ENCODE data around the gene PPIF.

The PPIF gene

GRCh38 chr10:79400146-79401004, 53.1 kb downstream of the PPIF start:
- H3K4me1 ChIP-seq (ENCODE audit: control insufficient read depth in 2 of 2, insufficient read depth in 1 of 2, low read depth in 1 of 2, low read length in 2 of 2) = peaks cover 37 to 47% of the 10 kb centered on the region in 2 donors
- H2BK15ac ChIP-seq (ENCODE audit: low read length) = peak overlapping the region; percentile 32
- WGBS, 2 donors (ENCODE audit: extremely low coverage in 2 of 2, insufficient read length in 2 of 2, insufficient replicate concordance in 1 of 2) = no CpG with 5 or more reads among the region's 11 CpGs
- no peak overlapping the region for H3K18ac ChIP-seq (ENCODE audit: low read length)
- peaks cover 3% of the 10 kb centered on the region for H3K79me1 ChIP-seq (ENCODE audit: low read depth, low read length)
- no peak overlapping the region for H2AFZ ChIP-seq (ENCODE audit: low read length)
- no peak for DNase-seq (ENCODE audit: low spot score)
- no peak overlapping the region for H3K4me2 ChIP-seq (ENCODE audit: insufficient read depth, low read length, poor library complexity, severe bottlenecking)
- no peak overlapping the region for H2BK120ac ChIP-seq (ENCODE audit: low read depth, low read length)
- H3K14ac ChIP-seq (ENCODE audit: low read length) = no peak overlapping the region
- no peak overlapping the region for H3K9ac ChIP-seq (ENCODE audit: low read depth, low read length, poor library complexity)
- H3K27me3 ChIP-seq (ENCODE audit: control insufficient read depth in 3 of 3, insufficient read depth in 3 of 3, low read depth in 1 of 3, low read length in 3 of 3) = no peaks in the 10 kb centered on the region
- H3K36me3 ChIP-seq (replicated peaks in 1 of 2; ENCODE audit: control insufficient read depth in 2 of 2, insufficient read depth in 2 of 2, low read length in 2 of 2) = no peaks in the 10 kb centered on the region
- H3K9me3 ChIP-seq (replicated peaks in 1 of 2; ENCODE audit: control insufficient read depth in 2 of 2, insufficient read depth in 1 of 2, low read depth in 1 of 2, low read length in 2 of 2) = no peaks in the 10 kb centered on the region
- H3K4ac ChIP-seq (ENCODE audit: low read length) = no peak overlapping the region
- H3K23ac ChIP-seq (ENCODE audit: low read depth, low read length, poor library complexity) = no peak overlapping the region
- no peak overlapping the region for H2BK5ac ChIP-seq (ENCODE audit: low read length)
- H4K91ac ChIP-seq (ENCODE audit: low read depth, low read length, poor library complexity) = no peak overlapping the region
- no peak overlapping the region for H3K4me3 ChIP-seq (ENCODE audit: low read length in 2 of 2)
- no peak overlapping the region for H4K8ac ChIP-seq (ENCODE audit: low read depth, low read length)
- no peak overlapping the region for H2BK12ac ChIP-seq (ENCODE audit: low read length)
- no peak overlapping the region for H3K27ac ChIP-seq (replicated peaks; ENCODE audit: low read length)
- H2AK5ac ChIP-seq (ENCODE audit: low read depth, low read length) = peak overlapping the region; percentile 34

GRCh38 chr10:79401015-79401921, 54.0 kb downstream of the PPIF start:
- H4K8ac ChIP-seq (ENCODE audit: low read depth, low read length) = no peak overlapping the region
- H3K4me3 ChIP-seq (ENCODE audit: low read length in 2 of 2) = no peak overlapping the region
- peaks cover 3% of the 10 kb centered on the region for H3K79me1 ChIP-seq (ENCODE audit: low read depth, low read length)
- H3K14ac ChIP-seq (ENCODE audit: low read length) = no peak overlapping the region
- no peak overlapping the region for H3K23ac ChIP-seq (ENCODE audit: low read depth, low read length, poor library complexity)
- no peak overlapping the region for H4K91ac ChIP-seq (ENCODE audit: low read depth, low read length, poor library complexity)
- no peak overlapping the region for H2BK120ac ChIP-seq (ENCODE audit: low read depth, low read length)
- H3K4me1 ChIP-seq (ENCODE audit: control insufficient read depth in 2 of 2, insufficient read depth in 1 of 2, low read depth in 1 of 2, low read length in 2 of 2) = peaks cover 44 to 51% of the 10 kb centered on the region in 2 donors
- no peak overlapping the region for H3K4ac ChIP-seq (ENCODE audit: low read length)
- no peaks in the 10 kb centered on the region for H3K36me3 ChIP-seq (replicated peaks in 1 of 2; ENCODE audit: control insufficient read depth in 2 of 2, insufficient read depth in 2 of 2, low read length in 2 of 2)
- peak overlapping the region; percentile 14 for H2BK12ac ChIP-seq (ENCODE audit: low read length)
- H2AK5ac ChIP-seq (ENCODE audit: low read depth, low read length) = peak overlapping the region; percentile 34
- H3K27me3 ChIP-seq (ENCODE audit: control insufficient read depth in 3 of 3, insufficient read depth in 3 of 3, low read depth in 1 of 3, low read length in 3 of 3) = no peaks in the 10 kb centered on the region
- H3K9ac ChIP-seq (ENCODE audit: low read depth, low read length, poor library complexity) = peak overlapping the region; percentile 18
- H2BK15ac ChIP-seq (ENCODE audit: low read length) = peak overlapping the region; percentile 35
- H3K9me3 ChIP-seq (replicated peaks in 1 of 2; ENCODE audit: control insufficient read depth in 2 of 2, insufficient read depth in 1 of 2, low read depth in 1 of 2, low read length in 2 of 2) = no peaks in the 10 kb centered on the region
- DNase-seq (ENCODE audit: low spot score) = no peak
- H2AFZ ChIP-seq (ENCODE audit: low read length) = no peak overlapping the region
- WGBS, 2 donors (ENCODE audit: extremely low coverage in 2 of 2, insufficient read length in 2 of 2, insufficient replicate concordance in 1 of 2) = no CpG with 5 or more reads among the region's 23 CpGs
- no peak overlapping the region for H3K27ac ChIP-seq (replicated peaks; ENCODE audit: low read length)
- peak overlapping the region; percentile 80 for H3K18ac ChIP-seq (ENCODE audit: low read length)
- H3K4me2 ChIP-seq (ENCODE audit: insufficient read depth, low read length, poor library complexity, severe bottlenecking) = no peak overlapping the region
- no peak overlapping the region for H2BK5ac ChIP-seq (ENCODE audit: low read length)

GRCh38 chr10:79402625-79402946, 55.3 kb downstream of the PPIF start:
- Histone ChIP-seq H3K4ac (ENCODE audit: low read length) (no peak overlapping the region), H3K23ac (ENCODE audit: low read depth, low read length, poor library complexity) (no peak overlapping the region), H2BK15ac (ENCODE audit: low read length) (no peak overlapping the region), H2BK12ac (ENCODE audit: low read length) (no peak overlapping the region), H3K4me3 (ENCODE audit: low read length in 2 of 2) (no peak overlapping the region), H3K27ac (replicated peaks; ENCODE audit: low read length) (no peak overlapping the region), H4K91ac (ENCODE audit: low read depth, low read length, poor library complexity) (no peak overlapping the region), H3K9ac (ENCODE audit: low read depth, low read length, poor library complexity) (no peak overlapping the region), H3K9me3 (replicated peaks in 1 of 2; ENCODE audit: control insufficient read depth in 2 of 2, insufficient read depth in 1 of 2, low read depth in 1 of 2, low read length in 2 of 2) (no peaks in the 10 kb centered on the region), H3K14ac (ENCODE audit: low read length) (no peak overlapping the region), H2BK5ac (ENCODE audit: low read length) (no peak overlapping the region), H4K8ac (ENCODE audit: low read depth, low read length) (no peak overlapping the region), H3K4me2 (ENCODE audit: insufficient read depth, low read length, poor library complexity, severe bottlenecking) (no peak overlapping the region), H3K79me1 (ENCODE audit: low read depth, low read length) (peaks cover 3% of the 10 kb centered on the region), H3K18ac (ENCODE audit: low read length) (peak overlapping the region; percentile 68), H3K27me3 (ENCODE audit: control insufficient read depth in 3 of 3, insufficient read depth in 3 of 3, low read depth in 1 of 3, low read length in 3 of 3) (no peaks in the 10 kb centered on the region), H2AFZ (ENCODE audit: low read length) (no peak overlapping the region), H2BK120ac (ENCODE audit: low read depth, low read length) (peak overlapping the region; percentile 2), H2AK5ac (ENCODE audit: low read depth, low read length) (peak overlapping the region; percentile 85), H3K36me3 (replicated peaks in 1 of 2; ENCODE audit: control insufficient read depth in 2 of 2, insufficient read depth in 2 of 2, low read length in 2 of 2) (no peaks in the 10 kb centered on the region), H3K4me1 (ENCODE audit: control insufficient read depth in 2 of 2, insufficient read depth in 1 of 2, low read depth in 1 of 2, low read length in 2 of 2) (peaks cover 46 to 51% of the 10 kb centered on the region in 2 donors)
- no peak for DNase-seq (ENCODE audit: low spot score)
- no CpG with 5 or more reads among the region's 7 CpGs for WGBS, 2 donors (ENCODE audit: extremely low coverage in 2 of 2, insufficient read length in 2 of 2, insufficient replicate concordance in 1 of 2)

- peaks cover 45 to 48% of the 10 kb centered on the region in 2 donors for H3K4me1 ChIP-seq (ENCODE audit: control insufficient read depth in 2 of 2, insufficient read depth in 1 of 2, low read depth in 1 of 2, low read length in 2 of 2)
These were observed 55.7 kb downstream of the PPIF start for GRCh38 chr10:79402951-79403350.

More at GRCh38 chr10:79402951-79403350, 55.7 kb downstream of the PPIF start:
- no CpG with 5 or more reads among the region's 8 CpGs for WGBS, 2 donors (ENCODE audit: extremely low coverage in 2 of 2, insufficient read length in 2 of 2, insufficient replicate concordance in 1 of 2)
- Histone ChIP-seq H3K4ac (ENCODE audit: low read length) (no peak overlapping the region), H3K14ac (ENCODE audit: low read length) (peak overlapping the region; percentile 8), H3K27me3 (ENCODE audit: control insufficient read depth in 3 of 3, insufficient read depth in 3 of 3, low read depth in 1 of 3, low read length in 3 of 3) (no peaks in the 10 kb centered on the region), H3K36me3 (replicated peaks in 1 of 2; ENCODE audit: control insufficient read depth in 2 of 2, insufficient read depth in 2 of 2, low read length in 2 of 2) (no peaks in the 10 kb centered on the region), H2AFZ (ENCODE audit: low read length) (peak overlapping the region; percentile 86), H3K79me1 (ENCODE audit: low read depth, low read length) (peaks cover 3% of the 10 kb centered on the region), H3K4me2 (ENCODE audit: insufficient read depth, low read length, poor library complexity, severe bottlenecking) (no peak overlapping the region), H2BK12ac (ENCODE audit: low read length) (no peak overlapping the region), H4K8ac (ENCODE audit: low read depth, low read length) (no peak overlapping the region), H3K23ac (ENCODE audit: low read depth, low read length, poor library complexity) (peak overlapping the region; percentile 0), H3K27ac (replicated peaks; ENCODE audit: low read length) (peak overlapping the region; percentile 71), H2AK5ac (ENCODE audit: low read depth, low read length) (peak overlapping the region; percentile 98), H3K18ac (ENCODE audit: low read length) (peak overlapping the region; percentile 48), H2BK5ac (ENCODE audit: low read length) (no peak overlapping the region), H2BK15ac (ENCODE audit: low read length) (peak overlapping the region; percentile 25), H3K9ac (ENCODE audit: low read depth, low read length, poor library complexity) (peak overlapping the region; percentile 5), H3K9me3 (replicated peaks in 1 of 2; ENCODE audit: control insufficient read depth in 2 of 2, insufficient read depth in 1 of 2, low read depth in 1 of 2, low read length in 2 of 2) (no peaks in the 10 kb centered on the region), H3K4me3 (ENCODE audit: low read length in 2 of 2) (no peak overlapping the region), H2BK120ac (ENCODE audit: low read depth, low read length) (peak overlapping the region; percentile 2), H4K91ac (ENCODE audit: low read depth, low read length, poor library complexity) (no peak overlapping the region)
- no peak for DNase-seq (ENCODE audit: low spot score)
